Nephron progenitor cell (in vitro differentiated cells): ENCODE measurements around the gene SEMA4C.

Experiments
- DNase-seq: peaks from one replicate; pipeline ENCODE4 v3.0.0; 2021
- H3K27ac Mint-ChIP-seq: 2 replicates; pipeline ENCODE4 v1.8.0; 2021; ENCODE audit warnings: mild to moderate bottlenecking, moderate library complexity, mixed read lengths
- H3K27me3 Mint-ChIP-seq: 2 replicates; pipeline ENCODE4 v1.8.0; 2021; ENCODE audit warnings: mild to moderate bottlenecking, low read depth, mixed read lengths; ENCODE audit not compliant: poor library complexity
- H3K36me3 Mint-ChIP-seq: 2 replicates; pipeline ENCODE4 v1.8.0; 2021; ENCODE audit warnings: low read depth, mixed read lengths
- H3K4me1 Mint-ChIP-seq: 2 replicates; pipeline ENCODE4 v1.8.0; 2021; ENCODE audit warnings: mixed read lengths
- H3K4me3 Mint-ChIP-seq: 2 replicates; pipeline ENCODE4 v1.8.0; 2021; ENCODE audit warnings: mild to moderate bottlenecking, moderate library complexity, mixed read lengths
- H3K9me3 Mint-ChIP-seq: 2 replicates; pipeline ENCODE4 v1.8.0; 2021; ENCODE audit warnings: mild to moderate bottlenecking, moderate library complexity, mixed read lengths
- CTCF ChIP-seq: fragments of 200-600 bp; sonication (generic); IDR thresholded peaks from 2 replicates; pipeline ENCODE4 v1.5.0; 2021; ENCODE audit warnings: antibody characterized with exemption

Gene SEMA4C

GRCh38 chr2:96888072-96889011 is 18.5 kb upstream of the SEMA4C start:
- peaks cover 92% of the 10 kb centered on the region for H3K4me1 Mint-ChIP-seq
- H3K4me3 Mint-ChIP-seq, result no peak overlapping the region
- no peak for DNase-seq
- no peak for TF ChIP-seq CTCF
- H3K27ac Mint-ChIP-seq, result peak overlapping the region; percentile 68
- no peaks in the 10 kb centered on the region for H3K36me3 Mint-ChIP-seq
- no peaks in the 10 kb centered on the region for H3K9me3 Mint-ChIP-seq
- no peaks in the 10 kb centered on the region for H3K27me3 Mint-ChIP-seq

- peaks cover 92% of the 10 kb centered on the region for H3K4me1 Mint-ChIP-seq
- no peak overlapping the region for H3K4me3 Mint-ChIP-seq
- no peaks in the 10 kb centered on the region for H3K27me3 Mint-ChIP-seq
- no peaks in the 10 kb centered on the region for H3K9me3 Mint-ChIP-seq
- peak overlapping the region; percentile 95 for H3K27ac Mint-ChIP-seq
- no peak for DNase-seq
- no peak for TF ChIP-seq CTCF
- no peaks in the 10 kb centered on the region for H3K36me3 Mint-ChIP-seq
These were observed 17.7 kb upstream of the SEMA4C start for GRCh38 chr2:96887493-96888012.

GRCh38 chr2:96885432-96886347 is 15.8 kb upstream of the SEMA4C start:
- TF ChIP-seq CTCF, result no peak
- Mint-ChIP-seq H3K9me3 (no peaks in the 10 kb centered on the region), H3K4me1 (peaks cover 91% of the 10 kb centered on the region), H3K4me3 (no peak overlapping the region), H3K27ac (no peak overlapping the region), H3K36me3 (no peaks in the 10 kb centered on the region), H3K27me3 (no peaks in the 10 kb centered on the region)
- no peak for DNase-seq

- Mint-ChIP-seq H3K27me3 (no peaks in the 10 kb centered on the region), H3K4me1 (peaks cover 89% of the 10 kb centered on the region), H3K9me3 (no peaks in the 10 kb centered on the region), H3K4me3 (no peak overlapping the region), H3K27ac (peak overlapping the region; percentile 61), H3K36me3 (no peaks in the 10 kb centered on the region)
- TF ChIP-seq CTCF, result no peak
- no peak for DNase-seq
These were observed 14.6 kb upstream of the SEMA4C start for GRCh38 chr2:96884299-96885094.

GRCh38 chr2:96883306-96883705 is 13.4 kb upstream of the SEMA4C start:
- H3K27ac Mint-ChIP-seq, result no peak overlapping the region
- no peak for TF ChIP-seq CTCF
- DNase-seq, result no peak
- no peaks in the 10 kb centered on the region for H3K9me3 Mint-ChIP-seq
- H3K4me3 Mint-ChIP-seq, result no peak overlapping the region
- peaks cover 86% of the 10 kb centered on the region for H3K4me1 Mint-ChIP-seq
- H3K27me3 Mint-ChIP-seq, result peaks cover 3% of the 10 kb centered on the region
- H3K36me3 Mint-ChIP-seq, result no peaks in the 10 kb centered on the region
